ENCODE results near the gene FAM3C. TPM values are rescaled to one million over a fixed set of nuclear protein-coding genes. Genes with fewer than 3 reads are reported as not detected.

FAM3C gene
- total RNA-seq, 1 experiment from 2014 or later = 37.9 TPM

- intact Hi-C loops (cut with micrococcal nuclease) = no loop called here
- H4K20me1 ChIP-seq (ENCODE audit: low read length) = no peaks in the 10 kb centered on the region
- H3K4me2 ChIP-seq (ENCODE audit: low read length) = no peak overlapping the region
- ChIA-PET CTCF (no interaction called here), POLR2A (ENCODE audit: unreplicated experiment) (no interaction called here)
- no peak for DNase-seq
- no peak overlapping the region for H2AFZ ChIP-seq (ENCODE audit: low read length)
- no peak overlapping the region for H3K4me3 ChIP-seq (ENCODE audit: low read length)
- no peaks in the 10 kb centered on the region for H3K4me1 ChIP-seq (ENCODE audit: insufficient read depth, low read length)
- H3K9me2 ChIP-seq (replicated peaks; ENCODE audit: low read length) = no peaks in the 10 kb centered on the region
- H3K9ac ChIP-seq (ENCODE audit: low read length) = no peak overlapping the region
- TF ChIP-seq EZH2phosphoT487 (IDR thresholded peaks at IDR 0.05; ENCODE audit: borderline replicate concordance, low read length) (no peak), EZH2 (IDR thresholded peaks at IDR 0.05; ENCODE audit: low read length, unreplicated experiment) (no peak)
- TF ChIP-seq, protein P1, sequence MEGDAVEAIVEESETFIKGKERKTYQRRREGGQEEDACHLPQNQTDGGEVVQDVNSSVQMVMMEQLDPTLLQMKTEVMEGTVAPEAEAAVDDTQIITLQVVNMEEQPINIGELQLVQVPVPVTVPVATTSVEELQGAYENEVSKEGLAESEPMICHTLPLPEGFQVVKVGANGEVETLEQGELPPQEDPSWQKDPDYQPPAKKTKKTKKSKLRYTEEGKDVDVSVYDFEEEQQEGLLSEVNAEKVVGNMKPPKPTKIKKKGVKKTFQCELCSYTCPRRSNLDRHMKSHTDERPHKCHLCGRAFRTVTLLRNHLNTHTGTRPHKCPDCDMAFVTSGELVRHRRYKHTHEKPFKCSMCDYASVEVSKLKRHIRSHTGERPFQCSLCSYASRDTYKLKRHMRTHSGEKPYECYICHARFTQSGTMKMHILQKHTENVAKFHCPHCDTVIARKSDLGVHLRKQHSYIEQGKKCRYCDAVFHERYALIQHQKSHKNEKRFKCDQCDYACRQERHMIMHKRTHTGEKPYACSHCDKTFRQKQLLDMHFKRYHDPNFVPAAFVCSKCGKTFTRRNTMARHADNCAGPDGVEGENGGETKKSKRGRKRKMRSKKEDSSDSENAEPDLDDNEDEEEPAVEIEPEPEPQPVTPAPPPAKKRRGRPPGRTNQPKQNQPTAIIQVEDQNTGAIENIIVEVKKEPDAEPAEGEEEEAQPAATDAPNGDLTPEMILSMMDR (conservative IDR thresholded peaks at IDR 0.05; ENCODE audit: low read depth, low read length) = no peak
- no peaks in the 10 kb centered on the region for H3K79me2 ChIP-seq (ENCODE audit: low read length)
- no peaks in the 10 kb centered on the region for H3K27me3 ChIP-seq (ENCODE audit: low read length)
- H3F3A ChIP-seq (ENCODE audit: low read length, unreplicated experiment) = no peaks in the 10 kb centered on the region
- no peak for ATAC-seq
- BruUV-seq (replicated peaks) = no TSS peak
- H3K27ac ChIP-seq (ENCODE audit: low read length) = no peak overlapping the region
- no peaks in the 10 kb centered on the region for H3K36me3 ChIP-seq (ENCODE audit: low read depth, low read length)
- H3K9me3 ChIP-seq (ENCODE audit: low read length) = no peaks in the 10 kb centered on the region
These were observed 15.5 kb upstream of the FAM3C start for GRCh38 chr7:121411597-121411979.

GRCh38 chr7:121410829-121411596 lies 14.9 kb upstream of the FAM3C start:
- no peak for TF ChIP-seq EZH2 (IDR thresholded peaks at IDR 0.05; ENCODE audit: low read length, unreplicated experiment)
- TF ChIP-seq, protein P1 (conservative IDR thresholded peaks at IDR 0.05; ENCODE audit: low read depth, low read length) = no peak
- no peak for TF ChIP-seq EZH2phosphoT487 (IDR thresholded peaks at IDR 0.05; ENCODE audit: borderline replicate concordance, low read length)
- no TSS peak for BruUV-seq (replicated peaks)
- H2AFZ ChIP-seq (ENCODE audit: low read length) = no peak overlapping the region
- no peaks in the 10 kb centered on the region for H3K4me1 ChIP-seq (ENCODE audit: insufficient read depth, low read length)
- H4K20me1 ChIP-seq (ENCODE audit: low read length) = no peaks in the 10 kb centered on the region
- no peaks in the 10 kb centered on the region for H3K9me3 ChIP-seq (ENCODE audit: low read length)
- CTCF ChIA-PET = no interaction called here
- no peak overlapping the region for H3K9ac ChIP-seq (ENCODE audit: low read length)
- no peak overlapping the region for H3K27ac ChIP-seq (ENCODE audit: low read length)
- H3K36me3 ChIP-seq (ENCODE audit: low read depth, low read length) = no peaks in the 10 kb centered on the region
- no peaks in the 10 kb centered on the region for H3F3A ChIP-seq (ENCODE audit: low read length, unreplicated experiment)
- intact Hi-C loops (cut with micrococcal nuclease) = no loop called here
- no peaks in the 10 kb centered on the region for H3K9me2 ChIP-seq (replicated peaks; ENCODE audit: low read length)
- POLR2A ChIA-PET (ENCODE audit: unreplicated experiment) = no interaction called here
- DNase-seq (no peak), ATAC-seq (no peak)
- H3K27me3 ChIP-seq (ENCODE audit: low read length) = no peaks in the 10 kb centered on the region
- no peak overlapping the region for H3K4me2 ChIP-seq (ENCODE audit: low read length)
- no peaks in the 10 kb centered on the region for H3K79me2 ChIP-seq (ENCODE audit: low read length)
- H3K4me3 ChIP-seq (ENCODE audit: low read length) = no peak overlapping the region

GRCh38 chr7:121406944-121407343 lies 10.8 kb upstream of the FAM3C start:
- Histone ChIP-seq H4K20me1 (ENCODE audit: low read length) (no peaks in the 10 kb centered on the region), H2AFZ (ENCODE audit: low read length) (no peak overlapping the region), H3K4me2 (ENCODE audit: low read length) (no peak overlapping the region), H3K27me3 (ENCODE audit: low read length) (no peaks in the 10 kb centered on the region), H3K4me1 (ENCODE audit: insufficient read depth, low read length) (no peaks in the 10 kb centered on the region), H3K4me3 (ENCODE audit: low read length) (no peak overlapping the region), H3K27ac (ENCODE audit: low read length) (no peak overlapping the region), H3K9ac (ENCODE audit: low read length) (no peak overlapping the region), H3K79me2 (ENCODE audit: low read length) (no peaks in the 10 kb centered on the region), H3K9me2 (replicated peaks; ENCODE audit: low read length) (no peaks in the 10 kb centered on the region), H3F3A (ENCODE audit: low read length, unreplicated experiment) (no peaks in the 10 kb centered on the region), H3K36me3 (ENCODE audit: low read depth, low read length) (no peaks in the 10 kb centered on the region), H3K9me3 (ENCODE audit: low read length) (no peaks in the 10 kb centered on the region)
- ChIA-PET POLR2A (ENCODE audit: unreplicated experiment) (no interaction called here), CTCF (no interaction called here)
- DNase-seq = no peak
- TF ChIP-seq EZH2phosphoT487 (IDR thresholded peaks at IDR 0.05; ENCODE audit: borderline replicate concordance, low read length) (no peak), EZH2 (IDR thresholded peaks at IDR 0.05; ENCODE audit: low read length, unreplicated experiment) (no peak)
- TF ChIP-seq, protein P1 (conservative IDR thresholded peaks at IDR 0.05; ENCODE audit: low read depth, low read length) = no peak
- intact Hi-C loops (cut with micrococcal nuclease) = no loop called here
- BruUV-seq (replicated peaks) = no TSS peak
- no peak for ATAC-seq
